GM21786 (cell line): ENCODE measurements around the gene SHC4.
"Not testable (repeated sequence)": the region's sequence is repeated elsewhere in the genome, so short reads cannot be mapped to it uniquely, and the experiment has no call there.

Experiments used
- ATAC-seq: cut with Tn5 transposase; IDR thresholded peaks from one replicate; pipeline ENCODE4 v1.9.1; 2021; ENCODE audit not compliant: unreplicated experiment

The SHC4 gene

GRCh38 chr15:48928877-48929538 lies 34.7 kb downstream of the SHC4 start:
- ATAC-seq = no peak

DNA sequence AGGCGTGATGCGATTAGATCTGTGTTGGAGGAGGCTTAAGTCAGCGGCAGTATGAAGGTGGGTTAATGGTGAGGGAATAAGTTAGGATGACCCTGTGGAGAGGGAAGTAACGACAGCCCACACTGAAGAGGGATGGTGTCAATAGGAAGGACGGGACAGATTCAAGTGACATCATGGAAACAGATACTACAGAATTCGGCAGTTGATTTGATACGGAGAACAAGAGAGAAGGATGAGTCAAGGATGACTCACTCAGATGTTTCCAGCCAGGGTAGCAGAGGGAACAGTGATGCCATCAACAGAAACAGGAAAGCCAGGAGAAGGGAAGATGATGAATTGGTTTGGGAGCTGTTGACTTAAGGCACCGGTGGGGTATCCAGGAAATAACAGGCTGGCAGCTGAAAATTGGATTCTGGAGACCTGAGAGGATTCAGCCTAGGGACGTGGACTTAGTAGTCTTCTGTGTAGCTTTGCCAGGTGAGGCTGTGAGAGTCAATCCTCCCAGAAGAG lies 38.0 kb downstream of the SHC4 start:
- no peak for ATAC-seq

DNA sequence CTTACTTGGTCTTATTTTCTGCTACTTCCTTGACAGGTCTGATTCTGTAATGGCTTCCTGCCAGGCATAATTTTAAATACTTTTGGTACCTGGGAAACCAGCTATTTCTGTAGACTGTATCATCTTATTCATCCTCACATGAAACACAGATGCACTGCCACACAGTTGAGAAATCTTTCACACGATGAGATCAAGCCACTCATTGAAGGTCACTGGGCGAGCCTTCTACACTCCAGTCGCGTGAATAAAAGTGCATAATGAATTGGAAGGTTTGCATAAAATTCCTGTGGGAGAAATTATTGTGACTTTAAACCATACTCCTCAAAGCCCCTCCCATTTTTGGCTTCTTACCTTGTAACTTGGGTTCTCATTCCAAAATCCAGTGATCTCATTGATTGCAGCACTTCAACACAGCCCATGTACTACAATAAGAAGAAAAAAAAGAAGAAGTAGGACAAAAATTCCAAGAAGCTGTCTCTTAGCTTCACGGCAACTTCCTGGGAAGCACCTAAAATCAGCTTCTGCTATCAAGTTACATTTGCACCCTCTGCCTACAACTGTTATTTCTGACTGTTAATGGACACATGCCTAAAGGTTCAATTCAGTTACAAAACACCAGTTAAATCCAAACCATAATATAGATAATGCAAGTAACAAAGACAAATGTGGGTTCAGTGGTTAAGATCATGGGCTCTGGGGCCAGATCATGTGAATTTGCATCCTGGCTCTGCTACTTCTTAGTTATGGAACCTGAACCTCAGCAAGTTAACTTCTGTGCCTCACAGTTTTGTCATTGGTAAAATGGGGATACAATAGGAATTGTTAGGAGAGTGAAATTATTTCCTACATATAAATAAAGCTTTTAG lies 39.0 kb downstream of the SHC4 start:
- ATAC-seq = no peak

DNA sequence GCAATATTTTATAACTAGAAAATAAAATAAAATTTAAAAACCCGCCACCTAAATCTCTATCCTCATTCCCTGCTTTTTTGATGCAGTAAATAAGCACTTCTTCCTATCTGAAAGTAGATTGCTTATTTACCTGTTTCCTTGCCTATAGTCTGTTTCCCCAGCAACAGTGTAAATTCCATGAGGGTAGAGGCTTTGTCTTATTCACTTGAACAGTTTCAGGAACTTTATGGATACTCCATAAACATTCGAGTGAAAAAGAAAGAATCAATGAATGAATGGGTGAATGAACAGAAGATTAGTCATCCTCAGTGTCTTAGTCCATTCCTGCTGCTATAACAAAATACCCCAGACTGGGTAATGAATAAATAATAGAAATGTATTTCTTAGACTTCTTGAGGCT lies 41.7 kb downstream of the SHC4 start:
- no peak for ATAC-seq

DNA sequence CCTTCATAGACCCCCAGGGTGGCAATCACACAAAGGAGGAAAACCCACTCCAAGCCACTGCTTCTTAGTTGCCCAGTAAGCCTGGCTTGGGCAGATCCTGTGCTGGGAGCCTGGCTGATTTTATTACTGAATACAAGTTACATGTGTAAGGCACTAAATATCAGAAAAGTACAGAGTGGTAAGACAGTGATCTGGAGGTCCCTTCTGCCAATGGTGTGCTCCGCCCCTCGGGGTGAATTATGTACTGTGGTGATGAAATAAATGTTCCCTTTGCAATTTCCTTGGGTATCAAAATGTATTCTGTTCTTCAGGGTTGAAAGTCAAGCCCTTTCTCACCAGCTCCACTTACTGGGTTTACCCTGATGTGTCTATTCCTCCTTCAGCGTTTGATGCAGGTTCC lies 47.0 kb downstream of the SHC4 start:
- no peak for ATAC-seq

- no peak for ATAC-seq
These were observed 47.9 kb downstream of the SHC4 start for GRCh38 chr15:48915861-48916260.

DNA sequence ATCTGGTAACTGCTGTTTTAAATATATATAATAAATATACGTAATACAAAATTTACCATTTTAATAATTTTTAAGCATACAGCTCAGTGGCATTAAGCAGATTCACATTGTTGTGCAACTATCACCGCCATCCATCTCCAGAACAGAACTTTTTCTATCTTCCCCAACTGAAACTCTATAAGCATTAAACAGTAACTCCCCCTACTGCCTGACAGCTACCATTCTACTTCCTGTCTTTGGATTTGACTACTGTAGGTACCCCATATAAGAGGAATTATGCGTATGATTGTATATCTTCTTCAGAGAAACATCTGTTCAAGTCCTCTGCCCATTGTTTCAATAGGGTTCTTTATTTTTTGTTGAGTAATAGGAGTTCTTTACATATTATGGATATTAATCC lies 49.0 kb downstream of the SHC4 start:
- ATAC-seq = no peak

- no peak for ATAC-seq
These were observed 50.6 kb downstream of the SHC4 start for GRCh38 chr15:48913141-48913540.

GRCh38 chr15:48910554-48910953 lies 53.2 kb downstream of the SHC4 start:
- ATAC-seq = not testable (repeated sequence)

DNA sequence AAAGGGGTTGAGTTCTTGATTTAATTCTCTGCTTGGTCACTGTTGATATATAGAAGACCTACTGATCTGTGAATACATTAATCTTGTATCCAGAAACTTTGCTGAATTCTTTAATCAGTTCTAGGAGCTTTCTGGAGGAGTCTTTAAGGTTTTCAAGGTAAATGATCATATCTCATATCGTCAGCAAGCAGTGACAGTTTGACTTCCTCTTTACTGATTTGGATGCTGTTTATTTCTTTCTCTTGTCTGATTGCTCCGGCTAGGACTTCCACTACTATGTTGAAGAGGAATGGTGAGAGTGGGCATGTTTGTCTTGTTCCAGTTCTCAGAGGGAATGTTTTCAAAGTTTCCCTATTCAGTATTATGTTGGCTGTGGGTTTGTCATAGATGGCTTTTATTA lies 54.4 kb downstream of the SHC4 start:
- ATAC-seq = not testable (repeated sequence)

DNA sequence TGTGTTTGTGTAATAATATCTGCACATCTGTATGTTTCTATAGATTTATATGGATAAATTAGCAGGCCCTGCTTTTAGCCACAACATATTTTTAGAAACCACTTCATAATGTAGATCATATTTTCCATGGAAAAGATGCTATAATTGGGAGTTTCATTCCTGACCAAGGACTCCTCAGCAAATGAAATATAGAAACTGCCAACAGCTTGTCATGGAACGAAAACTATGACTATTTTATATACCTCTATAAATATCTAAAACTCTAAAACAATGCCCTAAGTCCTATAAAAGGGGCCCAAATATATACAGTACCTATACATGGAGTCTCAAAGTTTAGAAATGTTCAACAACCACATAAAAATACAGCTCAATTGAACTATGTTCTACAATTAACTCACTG lies 57.9 kb downstream of the SHC4 start:
- ATAC-seq = no peak

DNA sequence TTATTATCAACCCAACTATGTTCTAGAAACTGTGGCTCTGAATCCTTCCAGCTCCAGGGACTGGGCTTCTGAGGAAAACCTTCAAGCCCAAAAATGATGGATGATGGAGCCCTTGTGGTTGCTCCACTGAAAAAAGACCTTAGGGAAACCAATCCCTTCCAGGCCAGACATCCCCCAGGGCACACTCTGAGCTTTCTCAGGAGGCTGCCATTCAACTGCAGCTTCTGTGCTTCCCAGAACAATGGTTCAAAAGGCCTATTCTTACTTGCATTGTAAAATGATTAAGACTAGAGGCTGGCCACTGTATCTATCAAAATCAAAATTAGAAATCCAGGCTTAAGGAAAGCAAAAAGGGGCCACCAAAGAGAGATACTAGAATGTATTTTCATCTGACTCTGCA lies 58.5 kb downstream of the SHC4 start:
- ATAC-seq = no peak

GRCh38 chr15:48904758-48905157 lies 59.0 kb downstream of the SHC4 start:
- ATAC-seq = no peak

DNA sequence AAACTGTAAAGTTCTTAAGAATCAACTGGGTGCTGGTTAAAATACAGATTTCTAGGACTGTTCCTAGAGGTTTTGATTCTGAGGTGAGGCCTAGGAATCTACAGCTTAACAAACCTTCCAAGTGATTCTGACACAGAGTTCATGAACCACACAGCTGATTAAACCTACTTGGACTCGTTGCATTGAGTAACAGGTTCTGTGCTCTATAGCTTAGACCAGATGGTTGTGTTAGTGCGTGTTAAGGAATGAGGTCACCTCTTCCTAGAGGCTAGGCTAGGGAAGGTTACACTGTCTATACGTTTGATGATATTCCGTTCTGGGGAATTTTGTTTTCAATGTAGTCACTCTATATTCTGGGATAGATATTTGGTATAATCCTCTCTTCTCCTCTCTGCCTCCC lies 63.9 kb downstream of the SHC4 start:
- no peak for ATAC-seq

- no peak for ATAC-seq
These were observed 65.3 kb downstream of the SHC4 start for GRCh38 chr15:48898446-48898845.

- ATAC-seq = no peak
These were observed 65.7 kb downstream of the SHC4 start for GRCh38 chr15:48898032-48898431.

GRCh38 chr15:48896869-48897814 lies 66.6 kb downstream of the SHC4 start:
- ATAC-seq = no peak

DNA sequence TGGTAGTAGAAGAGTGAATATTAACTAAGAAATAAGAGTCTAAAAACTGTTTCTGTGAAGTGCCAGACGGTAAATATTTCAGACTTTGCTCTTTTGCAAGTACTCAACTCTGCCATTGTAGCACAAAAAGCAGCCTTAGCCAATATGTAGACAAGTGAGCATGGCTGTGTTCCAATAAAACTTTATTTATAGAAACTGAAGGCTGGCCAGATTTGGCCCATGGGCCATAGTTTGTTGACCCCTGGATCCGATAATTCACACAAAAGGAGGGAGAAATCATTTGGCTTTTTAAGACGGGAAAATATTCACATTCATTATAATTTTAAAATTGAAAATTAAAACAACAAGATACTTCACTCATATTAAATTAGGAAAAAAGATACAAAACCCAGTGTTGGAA lies 70.4 kb downstream of the SHC4 start:
- no peak for ATAC-seq

DNA sequence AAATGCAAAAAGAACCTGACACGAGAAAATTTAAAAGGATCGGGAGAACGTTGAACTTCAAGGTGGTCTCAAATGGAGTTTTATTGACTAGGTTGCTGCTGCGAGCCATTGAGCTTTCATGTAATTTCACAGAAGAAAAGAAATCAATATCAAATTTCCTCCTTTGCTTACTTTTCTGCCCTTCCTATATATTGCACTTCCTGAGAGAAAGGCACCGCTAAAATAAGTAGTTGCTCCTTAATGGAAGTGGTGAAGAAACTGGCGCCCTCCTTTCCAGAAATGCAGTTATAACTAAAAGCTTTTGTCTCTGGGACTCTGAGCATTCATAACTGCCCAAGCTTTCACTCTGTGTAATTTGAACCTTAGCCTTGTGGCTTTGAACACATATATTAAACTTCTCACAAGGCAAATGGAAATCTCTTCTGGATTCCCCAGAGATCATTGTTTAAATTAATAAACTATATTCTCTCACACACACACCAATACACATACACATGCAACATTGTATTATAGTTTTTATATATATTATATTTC lies 72.4 kb downstream of the SHC4 start:
- no peak for ATAC-seq

DNA sequence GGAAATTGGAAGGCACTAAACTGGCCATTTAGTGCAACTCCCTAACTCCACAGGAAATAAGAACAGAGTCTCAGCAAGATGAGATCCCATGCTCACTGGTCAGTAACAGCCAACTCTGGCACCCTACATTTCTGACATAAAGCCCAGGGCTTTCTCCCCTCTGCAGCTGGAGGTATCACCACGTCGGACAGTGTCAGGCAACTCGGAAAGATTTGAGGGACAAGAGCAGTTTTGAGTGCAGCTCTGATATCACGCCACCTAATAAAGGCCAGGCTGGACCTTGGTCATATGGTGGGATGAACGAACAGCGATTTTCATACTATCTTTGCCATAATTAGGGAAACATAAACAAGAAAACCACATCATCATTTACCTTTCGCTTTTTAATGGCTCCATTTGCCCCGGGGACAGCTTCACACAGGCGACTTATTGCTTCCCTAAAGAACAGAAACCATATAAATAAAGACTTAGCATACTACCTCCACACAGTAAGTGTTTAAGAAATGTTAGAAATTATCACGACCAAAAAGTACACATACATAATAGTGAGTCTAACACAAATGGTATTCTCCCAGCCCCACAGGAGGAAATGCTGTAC lies 73.2 kb downstream of the SHC4 start:
- ATAC-seq = no peak

- ATAC-seq = no peak
These were observed 73.8 kb downstream of the SHC4 start for GRCh38 chr15:48889925-48890324.
